Activated CD4-positive, CD25-positive, alpha-beta regulatory T cell treated with anti-CD3 and anti-CD28 coated beads, Interleukin-2, amount 50 U/mL, for 16 hours (primary cell): Measurements from ENCODE around the gene SPCS3.
"Not testable (repeated sequence)": the region's sequence is repeated elsewhere in the genome, so short reads cannot be mapped to it uniquely, and the experiment has no call there.

Experiments used
- DNase-seq: peaks from one replicate; pipeline ENCODE4 v3.0.0-alpha.2; 2020; ENCODE audit warnings: low read depth, low spot score

The SPCS3 gene

GRCh38 chr4:176303938-176304337 is 15.8 kb upstream of the SPCS3 start:
- DNase-seq, result no peak

DNA sequence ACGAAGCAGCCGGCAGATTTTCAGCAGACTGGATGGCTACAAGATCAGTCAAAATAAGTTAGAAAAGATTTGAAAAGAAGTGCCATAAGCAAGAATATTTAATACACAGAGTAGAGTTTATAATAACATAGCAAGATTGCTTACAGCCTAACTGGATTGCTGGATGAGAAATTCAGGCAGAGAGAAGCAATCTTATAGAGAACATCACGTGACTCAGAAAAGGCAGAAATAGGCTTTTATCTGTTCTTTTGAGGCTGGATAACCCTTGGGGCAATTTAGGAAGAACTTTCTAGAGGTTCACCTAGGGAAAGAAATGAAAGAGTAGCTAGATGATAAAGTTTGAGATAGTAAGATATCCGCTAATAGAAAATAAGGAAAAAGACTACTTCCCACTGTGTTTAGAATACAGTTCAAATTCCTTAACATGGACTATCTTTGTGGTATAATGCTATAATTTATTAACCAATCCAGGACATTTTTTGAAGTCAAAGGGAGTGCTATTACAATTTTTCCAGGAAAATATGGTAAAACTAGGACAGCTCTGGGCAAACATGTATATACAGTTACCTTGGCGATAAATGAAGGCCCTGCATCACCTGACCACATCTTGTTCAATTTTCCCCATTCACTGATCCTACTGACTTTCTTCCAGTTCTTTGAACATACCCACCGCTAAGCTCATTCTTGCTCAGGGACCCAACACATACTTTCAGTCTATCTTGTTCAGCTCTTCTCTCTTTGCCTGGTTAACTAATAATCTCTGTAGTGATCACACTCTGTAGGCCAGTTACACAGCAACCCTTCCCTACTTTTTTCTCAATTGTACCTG is 12.7 kb upstream of the SPCS3 start:
- no peak for DNase-seq

DNA sequence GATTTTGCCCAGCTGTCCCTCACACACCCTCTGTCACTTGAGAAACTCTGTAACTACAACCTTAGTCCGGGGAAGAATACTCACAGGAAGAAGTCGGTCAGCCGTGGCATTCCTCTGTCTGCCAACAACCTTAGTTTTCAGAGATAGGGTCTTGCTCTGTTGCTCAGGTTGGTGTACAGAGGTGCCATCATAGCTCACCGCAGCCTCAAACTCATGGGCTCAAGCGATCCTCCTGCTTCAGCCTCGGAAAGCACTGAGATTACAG is 12.2 kb upstream of the SPCS3 start:
- DNase-seq, result no peak

DNA sequence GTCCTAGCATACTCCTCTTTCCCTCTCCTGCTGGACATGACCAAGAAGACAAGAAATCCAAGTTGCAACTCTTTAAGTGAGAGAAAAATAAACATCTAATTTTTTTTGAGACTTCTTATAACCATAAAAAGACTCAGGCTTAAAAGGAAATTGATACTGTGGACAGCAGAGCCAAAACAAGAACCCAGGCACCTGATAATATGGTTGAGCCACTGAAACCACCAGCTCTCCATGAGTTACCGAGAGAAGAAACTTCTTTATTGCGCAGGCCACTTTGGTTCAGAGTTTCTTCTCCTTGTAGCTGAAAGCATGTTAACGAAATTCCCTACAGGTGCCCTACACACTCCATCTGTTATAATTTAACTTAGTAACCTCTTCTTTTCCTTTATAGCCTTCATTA is 11.3 kb upstream of the SPCS3 start:
- no peak for DNase-seq

DNA sequence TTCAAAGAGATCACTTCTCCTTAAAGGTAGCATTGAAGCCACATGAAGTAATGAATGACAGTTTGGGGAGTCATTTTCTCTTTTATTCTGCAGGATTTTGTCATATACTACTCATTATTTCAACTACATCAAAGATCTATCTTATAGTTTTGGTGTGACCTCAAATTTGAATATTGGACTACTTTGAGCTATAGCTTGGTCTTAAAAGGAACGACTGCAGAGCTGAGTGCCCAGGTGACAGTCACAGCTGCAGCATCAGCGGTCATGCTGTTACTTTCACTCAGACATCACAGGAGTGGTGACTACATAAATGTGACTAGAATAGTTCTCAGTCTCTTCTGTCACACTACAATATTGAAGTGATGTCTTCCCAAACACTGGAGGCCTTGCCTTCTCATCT is 10.7 kb upstream of the SPCS3 start:
- DNase-seq, result no peak

DNA sequence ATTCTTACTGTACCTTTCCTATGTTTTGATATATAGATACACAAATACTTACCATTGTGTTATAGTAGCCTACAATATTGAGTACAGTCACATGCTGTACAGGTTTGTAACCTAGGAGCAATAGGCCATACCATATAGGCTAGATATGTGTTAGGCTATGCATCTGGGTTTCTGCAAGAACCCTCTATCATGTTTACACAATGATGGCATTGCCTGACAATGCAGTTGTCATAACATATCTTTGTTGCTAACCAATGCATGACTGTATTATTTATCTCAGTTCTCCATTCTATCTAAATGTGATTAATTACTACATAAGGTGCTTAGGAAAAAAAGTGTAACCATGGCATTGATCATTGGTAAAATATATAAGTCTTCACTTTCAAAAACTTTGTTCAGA is 10.0 kb upstream of the SPCS3 start:
- no peak for DNase-seq

- no peak for DNase-seq
Measured at GRCh38 chr4:176313596-176314336, 6.0 kb upstream of the SPCS3 start.

DNA sequence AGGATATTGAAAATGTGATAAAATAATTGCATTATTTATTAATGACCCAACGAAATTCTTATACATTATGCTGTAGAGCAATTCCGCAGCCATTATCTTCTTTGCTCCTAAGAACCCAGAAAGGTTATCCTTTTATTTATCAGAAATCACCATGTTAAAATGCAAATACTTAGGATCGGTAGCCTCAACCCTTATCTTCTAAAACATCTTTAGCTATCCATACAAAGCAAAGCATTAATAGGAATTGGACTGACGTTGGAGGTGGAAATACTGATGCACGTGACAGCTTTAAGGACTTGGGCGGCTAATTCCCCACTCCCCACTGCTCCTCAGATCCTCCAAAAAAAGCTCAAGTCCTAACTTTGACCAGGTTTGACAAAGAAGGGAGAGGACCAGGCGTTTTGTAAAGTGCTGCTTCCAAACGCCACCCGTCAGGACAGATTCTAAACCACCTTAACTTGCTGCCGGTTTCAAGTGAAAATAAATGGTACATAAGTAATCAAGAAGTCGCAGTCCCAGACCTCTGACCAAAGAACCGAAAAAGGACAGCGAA is 539 bp upstream of the SPCS3 start:
- DNase-seq, result no peak

DNA sequence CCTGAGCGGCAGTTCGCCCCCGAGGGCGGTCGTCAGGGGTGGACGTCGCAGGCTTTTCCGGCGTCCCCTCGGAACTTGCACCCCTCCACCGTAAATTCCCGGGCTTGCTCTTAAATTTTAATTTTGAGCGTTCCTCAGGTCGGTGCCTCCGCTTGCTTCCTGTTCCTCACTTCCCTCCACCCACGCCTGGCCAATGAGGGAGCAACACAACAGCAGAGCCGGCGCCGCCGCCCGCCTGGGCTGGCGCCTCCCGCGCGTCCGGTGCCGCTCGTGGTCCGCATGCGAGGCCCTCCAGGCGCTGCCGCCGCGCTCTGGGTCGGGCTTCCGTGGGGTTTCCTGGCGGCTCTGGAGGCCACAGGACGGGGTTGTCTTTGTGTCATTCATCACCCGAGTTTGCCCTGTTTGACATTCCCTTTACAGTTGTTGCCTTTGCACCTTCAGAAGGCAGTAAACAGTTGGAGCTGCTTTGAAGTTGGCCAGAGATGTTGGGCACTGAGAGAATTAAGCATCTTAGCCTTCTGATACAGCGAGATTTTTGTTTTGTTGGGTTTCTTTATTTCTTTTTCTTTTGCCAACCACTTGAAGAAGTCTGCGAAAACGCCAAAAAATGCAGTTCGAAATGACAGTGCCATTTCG is 692 bp downstream of the SPCS3 start:
- DNase-seq, result peak; percentile 74

- no peak for DNase-seq
Measured at GRCh38 chr4:176320976-176321361, 1.2 kb downstream of the SPCS3 start.

DNA sequence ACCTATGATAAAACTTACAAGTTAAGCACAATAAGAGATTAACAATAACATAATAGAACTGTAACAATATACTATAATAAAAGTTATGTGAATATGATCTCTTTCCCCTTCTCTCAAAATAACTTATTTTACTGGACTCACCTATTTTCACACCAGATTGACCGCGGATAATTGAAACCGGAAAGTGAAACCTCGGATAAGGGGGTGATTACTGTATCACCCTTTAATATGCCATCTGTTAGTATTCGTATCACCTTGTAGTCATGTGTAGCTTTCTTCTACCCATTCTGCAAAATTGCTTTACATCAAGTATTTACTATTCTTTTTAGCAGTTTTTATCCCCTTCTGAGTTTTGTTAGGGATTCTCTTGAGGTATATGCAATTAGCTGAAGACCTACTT is 1.8 kb downstream of the SPCS3 start:
- DNase-seq, result no peak

- DNase-seq, result no peak
Measured at GRCh38 chr4:176323511-176324160, 3.9 kb downstream of the SPCS3 start.

GRCh38 chr4:176324876-176325275 is 5.1 kb downstream of the SPCS3 start:
- not testable (repeated sequence) for DNase-seq

GRCh38 chr4:176333076-176333475 is 13.3 kb downstream of the SPCS3 start:
- no peak for DNase-seq

DNA sequence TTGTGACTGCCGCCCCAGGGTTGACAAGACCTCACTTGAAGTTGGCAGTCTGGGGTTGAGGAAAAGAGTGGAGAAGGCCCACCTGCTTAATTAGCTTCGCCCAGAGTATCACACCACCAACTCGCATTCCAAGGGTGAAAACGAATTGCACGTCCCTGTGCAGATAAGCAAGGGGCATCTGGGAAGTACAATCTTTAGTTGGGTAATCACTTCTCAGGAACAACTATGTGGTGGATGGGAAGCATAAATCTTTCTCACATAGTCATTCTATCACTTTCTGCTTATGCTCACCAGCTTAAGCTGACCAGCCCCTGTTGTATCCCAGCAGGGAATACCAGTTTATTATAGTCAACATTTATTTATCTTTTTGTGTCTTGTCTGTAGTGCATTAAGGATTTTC is 14.3 kb downstream of the SPCS3 start:
- DNase-seq, result no peak

DNA sequence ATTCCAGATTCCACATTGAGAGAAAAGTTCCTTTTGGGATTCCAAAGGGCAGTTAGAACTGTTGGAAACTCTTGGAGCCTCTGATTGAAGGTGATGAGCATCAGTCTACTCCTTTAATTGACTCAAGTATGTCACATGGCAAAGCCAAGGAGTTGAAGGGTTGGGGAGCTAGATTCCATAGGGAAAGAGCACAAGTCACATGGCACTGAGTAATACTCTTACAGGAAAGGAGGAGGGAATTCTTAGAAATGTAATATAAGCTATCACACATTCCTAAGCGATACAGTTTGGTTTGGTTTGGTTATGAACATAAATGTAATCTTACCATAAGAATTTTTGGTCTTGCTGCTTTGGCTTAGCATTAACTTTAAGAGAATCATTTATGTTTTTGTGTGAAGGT is 15.7 kb downstream of the SPCS3 start:
- no peak for DNase-seq

- DNase-seq, result no peak
Measured at GRCh38 chr4:176339936-176340761, 20.4 kb downstream of the SPCS3 start.

DNA sequence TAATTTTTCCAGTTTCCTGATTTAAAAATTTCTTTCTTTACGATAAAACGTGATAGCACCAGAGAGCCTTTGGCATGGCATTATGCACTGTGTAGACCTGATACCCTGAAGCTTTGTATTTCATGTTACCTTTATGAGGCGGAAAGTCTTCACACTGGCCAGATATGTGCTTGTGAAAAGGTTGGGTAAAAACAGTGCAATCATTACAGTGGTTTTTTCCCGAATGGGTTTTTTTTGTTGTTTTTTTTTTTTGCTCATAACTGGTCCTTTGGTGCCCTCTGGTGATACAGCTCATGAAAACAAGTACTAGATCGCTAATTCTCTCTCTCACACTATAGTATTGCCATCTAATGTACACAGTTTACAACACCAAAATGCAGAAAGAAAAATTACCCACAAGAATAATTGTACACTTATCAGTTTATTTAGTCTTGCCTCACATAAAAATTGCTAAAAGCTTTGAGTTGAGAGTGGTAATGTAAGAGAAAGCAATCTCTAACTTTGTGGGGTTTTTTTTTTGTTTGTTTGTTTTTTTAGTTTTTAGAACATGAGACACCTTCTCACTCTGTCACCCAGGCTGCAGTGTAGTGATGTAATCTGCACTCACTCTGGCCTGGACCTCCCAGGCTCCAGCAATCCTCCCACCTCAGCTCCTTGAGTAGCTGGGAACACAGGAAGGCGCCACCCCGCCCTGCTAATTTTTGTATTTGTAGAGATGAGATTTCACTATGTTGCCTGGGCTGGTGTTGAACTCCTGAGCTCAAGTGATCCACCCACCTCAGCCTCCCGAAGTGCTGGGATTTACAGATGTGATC is 21.3 kb downstream of the SPCS3 start:
- no peak for DNase-seq

- DNase-seq, result no peak
Measured at GRCh38 chr4:176342384-176342783, 22.6 kb downstream of the SPCS3 start.

DNA sequence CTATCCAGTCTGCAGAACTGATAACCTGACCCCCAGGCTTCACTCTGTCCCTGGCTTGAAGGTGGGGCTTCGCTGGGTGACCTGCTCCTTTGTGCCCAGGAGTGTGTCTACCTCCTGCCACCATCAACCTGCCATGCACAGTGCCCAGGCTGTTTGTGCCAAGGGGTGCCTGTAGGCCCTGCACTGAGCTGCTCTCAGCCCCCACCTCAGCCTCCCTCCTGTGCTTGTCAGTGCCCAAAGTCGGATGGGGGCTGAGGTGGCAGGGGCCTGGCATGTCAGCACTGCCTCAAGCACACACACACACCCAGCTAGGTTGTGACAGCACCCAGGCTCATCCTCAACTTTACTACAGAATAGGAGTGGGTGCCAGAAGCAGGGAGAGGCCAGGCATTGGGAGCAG is 23.5 kb downstream of the SPCS3 start:
- no peak for DNase-seq
